DMS153 (cell line): ENCODE results near the gene RAB11FIP2.
A peak's percentile ranks its signal among the peaks of the same experiment; 100 is the strongest.

Experiments
- DNase-seq: peaks from one replicate; lab custom pipeline; 2025; lab: John Stamatoyannopoulos, UW

Gene RAB11FIP2

DNA sequence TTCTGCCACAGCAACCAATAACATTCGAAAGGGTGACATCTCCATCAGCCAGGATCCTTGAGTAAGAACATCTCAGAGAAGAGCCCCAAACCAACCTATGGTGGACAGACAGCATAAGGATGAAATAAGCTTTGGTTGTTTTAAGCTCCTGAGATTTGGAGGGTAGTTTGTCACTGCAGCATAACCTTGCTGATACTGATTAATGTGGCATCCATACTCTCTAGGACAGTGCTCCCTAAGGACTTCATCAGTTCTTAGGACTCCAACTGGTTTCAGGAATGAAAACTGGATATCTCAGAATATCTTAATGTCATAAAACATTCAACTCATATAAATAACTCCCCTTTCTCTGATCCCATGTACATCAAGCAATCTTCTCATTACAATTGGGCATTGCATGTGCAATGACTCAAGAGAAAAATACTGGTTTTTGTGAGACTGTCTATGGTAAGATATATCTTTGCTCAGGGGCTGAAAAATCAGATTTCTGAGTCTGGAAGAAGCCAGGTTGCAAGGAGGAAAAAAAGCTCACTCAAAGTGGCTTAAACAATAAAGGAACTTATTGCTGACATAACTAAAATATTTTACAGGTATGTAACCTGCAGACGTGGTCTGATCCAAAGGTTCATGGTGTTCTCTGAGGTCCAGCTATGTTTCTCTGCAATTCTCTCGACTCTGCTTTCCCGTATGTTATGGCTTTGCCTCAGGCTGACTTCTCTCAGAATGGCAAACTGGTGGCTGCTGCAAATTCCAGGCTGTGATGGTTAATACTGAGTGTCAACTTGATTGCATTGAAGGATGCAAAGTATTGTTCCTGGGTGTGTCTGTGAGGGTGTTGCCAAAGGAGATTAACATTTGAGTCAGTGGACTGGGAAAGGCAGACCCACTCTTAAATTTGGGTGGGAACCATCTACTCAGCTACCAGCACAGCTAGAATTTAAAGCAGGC is 65.7 kb downstream of the RAB11FIP2 start:
- no peak for DNase-seq

DNA sequence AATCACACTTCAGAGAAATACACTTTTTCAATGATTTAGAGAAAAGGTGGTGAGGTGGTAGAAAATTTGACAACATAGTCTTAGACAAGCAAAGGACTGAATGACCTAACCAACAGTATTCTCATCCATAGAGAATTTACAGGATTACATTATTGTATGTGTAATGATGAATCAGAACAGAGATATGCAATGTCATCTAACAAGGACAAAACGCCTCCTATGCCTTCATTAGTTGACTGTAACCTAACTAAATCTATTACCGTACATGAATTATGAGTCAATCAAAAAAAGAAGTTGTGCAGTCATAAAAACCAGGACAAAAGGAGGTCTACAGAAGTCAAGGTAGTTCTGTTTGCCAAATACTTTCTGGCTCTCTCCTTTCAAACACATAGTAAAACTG is 66.5 kb downstream of the RAB11FIP2 start:
- DNase-seq, result no peak

DNA sequence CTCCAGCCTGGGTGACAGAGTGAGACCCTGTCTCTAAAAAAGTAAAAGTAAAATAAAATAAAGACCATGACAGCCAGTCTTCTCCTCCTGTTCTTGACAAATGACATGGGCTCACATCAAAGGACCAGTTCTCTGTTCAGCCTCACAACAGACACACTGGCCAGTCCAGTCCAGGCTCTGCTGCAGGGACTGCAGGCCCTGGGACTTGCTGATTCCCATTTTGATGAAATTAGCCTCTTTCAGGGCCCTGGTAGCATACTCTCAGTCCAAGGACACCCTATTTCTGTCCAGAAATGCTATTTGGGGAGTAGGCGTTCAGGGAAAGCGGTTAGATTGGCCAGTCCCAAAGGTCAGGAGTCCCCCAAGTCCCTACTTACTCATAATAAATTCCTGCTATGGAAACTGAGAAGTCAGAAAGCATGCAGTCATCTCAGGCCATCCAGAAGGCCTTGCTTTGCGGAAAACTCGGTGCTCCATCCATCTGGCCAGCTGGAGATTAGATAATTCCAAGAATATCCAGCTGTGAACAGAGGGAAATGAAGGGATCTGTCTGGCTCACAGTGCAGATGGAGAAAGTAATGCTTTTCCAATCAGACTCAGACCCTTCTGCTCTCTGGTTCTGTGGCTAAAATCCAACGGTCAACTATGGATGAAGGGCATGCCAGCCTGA is 74.4 kb downstream of the RAB11FIP2 start:
- DNase-seq, result no peak

DNA sequence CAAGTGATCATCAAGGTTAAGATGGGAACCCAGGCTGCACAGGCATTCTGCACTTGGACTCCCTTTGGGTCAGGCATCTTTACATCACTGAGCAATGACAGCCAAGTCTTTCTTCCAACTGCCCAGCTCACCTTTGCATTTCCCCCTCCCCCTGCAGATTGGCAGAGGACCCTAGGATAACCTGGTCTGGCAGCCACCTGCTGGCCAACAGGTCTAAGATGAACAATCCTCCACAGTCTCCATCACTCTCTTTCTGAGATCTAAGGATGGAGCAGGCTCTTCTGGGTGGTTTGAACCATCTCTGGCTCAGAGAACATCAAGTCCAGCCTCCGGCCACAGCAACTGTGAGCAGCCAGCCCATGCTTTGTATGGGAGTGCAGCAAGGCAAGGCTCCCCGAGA is 75.8 kb downstream of the RAB11FIP2 start:
- no peak for DNase-seq

DNA sequence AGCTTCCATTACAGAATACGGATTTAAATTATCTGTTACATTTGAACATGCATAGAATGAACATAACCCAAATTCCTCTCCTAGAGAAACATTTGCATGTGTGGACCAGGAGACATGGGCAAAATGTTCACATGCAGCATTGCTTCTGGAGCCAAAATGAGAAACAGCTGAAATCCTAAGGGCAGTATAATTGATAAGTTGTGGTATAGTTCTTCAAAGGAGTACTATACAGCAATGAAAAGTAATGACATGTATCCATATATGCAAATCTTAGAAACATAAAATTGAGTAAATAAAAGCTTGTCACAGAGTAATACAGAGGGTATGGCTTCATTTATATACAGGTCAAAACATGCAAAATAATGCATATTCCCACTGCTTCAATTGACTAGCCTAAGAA is 77.1 kb downstream of the RAB11FIP2 start:
- DNase-seq, result no peak

DNA sequence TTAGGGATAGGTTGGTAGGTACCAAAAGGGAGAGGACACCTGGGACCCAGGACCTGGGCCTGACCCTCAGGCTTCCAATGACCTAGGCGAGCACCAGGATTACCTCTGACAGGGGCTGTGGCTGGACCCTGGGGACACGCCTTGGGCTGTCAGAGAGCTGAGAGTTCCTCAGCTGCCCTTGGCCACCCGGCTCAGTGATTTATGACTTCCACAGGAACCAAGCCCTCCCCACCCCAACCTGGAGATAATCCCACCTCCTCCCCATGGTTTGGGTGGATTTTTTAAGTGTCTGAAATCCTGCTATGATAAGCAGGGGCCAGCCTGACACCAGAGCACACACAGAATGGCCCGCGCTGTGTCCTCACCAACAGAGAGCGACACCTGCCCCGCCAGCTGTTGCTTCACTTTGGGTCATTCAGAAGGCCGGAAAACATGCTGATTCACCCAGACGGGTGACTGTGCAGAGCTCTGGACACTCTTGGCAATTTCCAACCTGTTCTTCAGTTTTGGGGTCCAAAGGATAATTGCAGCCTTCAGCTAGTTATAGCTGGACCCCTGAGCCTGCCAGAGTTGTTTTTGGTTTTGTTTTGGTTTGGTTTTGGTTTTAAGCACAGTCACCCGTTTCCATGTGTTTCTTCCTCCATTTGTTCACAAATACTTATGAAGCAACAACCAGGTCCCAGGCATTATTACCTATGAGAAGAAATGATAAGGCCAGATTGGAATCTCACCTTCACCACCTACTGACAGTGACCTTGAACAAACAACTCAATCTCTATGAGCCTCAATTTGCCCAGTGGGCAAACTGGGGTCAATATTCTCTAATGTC is 78.2 kb downstream of the RAB11FIP2 start:
- DNase-seq, result no peak

DNA sequence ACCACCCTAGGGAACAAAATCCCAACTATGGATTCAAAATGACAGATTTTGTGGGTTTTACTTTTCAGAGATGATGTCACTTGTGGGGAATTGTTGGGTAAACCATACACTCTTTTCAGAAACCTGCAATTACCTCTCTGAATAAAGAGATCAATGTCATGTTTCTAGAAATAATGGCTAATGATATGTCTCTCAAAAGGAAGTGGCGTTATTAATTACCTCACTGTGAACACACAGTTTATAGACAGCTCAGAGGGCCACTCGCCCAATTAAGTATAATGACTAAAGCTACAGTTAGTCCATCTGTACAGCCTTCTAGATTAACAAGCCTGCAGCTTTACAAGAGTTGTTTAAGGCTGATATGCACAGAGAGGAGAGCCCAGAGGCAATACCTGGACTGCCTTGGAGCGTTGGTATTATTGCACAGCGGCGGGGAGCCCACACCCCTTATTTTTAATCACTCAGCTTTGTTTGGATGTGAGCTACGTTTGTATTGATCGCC is 79.5 kb downstream of the RAB11FIP2 start:
- peak; percentile 37 for DNase-seq

DNA sequence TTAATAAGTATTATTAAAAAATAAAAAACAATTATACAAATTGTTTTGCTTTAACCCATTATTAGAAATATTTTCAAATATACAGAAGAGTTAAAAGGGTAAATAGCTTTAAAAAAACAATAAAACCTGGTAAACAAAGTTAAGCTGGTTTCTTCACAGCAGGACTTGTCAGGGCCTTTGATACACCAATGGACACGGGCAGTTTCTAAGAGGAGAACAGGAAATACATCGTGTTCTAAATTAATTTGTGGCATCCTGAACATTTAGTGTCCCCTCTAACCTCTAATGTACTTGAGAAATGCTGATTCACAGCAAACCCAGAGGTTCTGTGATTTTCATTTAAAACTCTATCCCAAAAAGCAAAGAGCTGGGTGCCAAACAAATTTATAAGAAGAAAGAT is 80.8 kb downstream of the RAB11FIP2 start:
- DNase-seq, result no peak

DNA sequence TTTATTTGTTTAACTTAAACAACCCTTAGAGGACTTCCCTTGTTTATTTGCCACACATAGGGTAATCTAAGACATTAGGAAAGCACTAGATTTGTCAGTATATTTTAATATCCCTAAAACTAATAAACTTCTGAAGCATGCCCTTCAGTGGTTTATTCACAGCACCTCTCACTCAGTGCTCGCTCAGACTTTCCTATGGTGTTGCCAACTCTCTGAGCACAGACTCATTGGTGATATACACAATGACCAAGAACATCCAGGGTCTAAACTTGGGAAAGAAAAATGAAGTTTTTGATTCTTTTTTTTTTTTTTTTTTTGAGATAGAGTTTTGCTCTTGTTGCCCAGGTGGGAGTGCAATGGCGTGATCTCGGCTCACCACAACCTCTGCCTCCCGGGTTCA is 82.2 kb downstream of the RAB11FIP2 start:
- no peak for DNase-seq

DNA sequence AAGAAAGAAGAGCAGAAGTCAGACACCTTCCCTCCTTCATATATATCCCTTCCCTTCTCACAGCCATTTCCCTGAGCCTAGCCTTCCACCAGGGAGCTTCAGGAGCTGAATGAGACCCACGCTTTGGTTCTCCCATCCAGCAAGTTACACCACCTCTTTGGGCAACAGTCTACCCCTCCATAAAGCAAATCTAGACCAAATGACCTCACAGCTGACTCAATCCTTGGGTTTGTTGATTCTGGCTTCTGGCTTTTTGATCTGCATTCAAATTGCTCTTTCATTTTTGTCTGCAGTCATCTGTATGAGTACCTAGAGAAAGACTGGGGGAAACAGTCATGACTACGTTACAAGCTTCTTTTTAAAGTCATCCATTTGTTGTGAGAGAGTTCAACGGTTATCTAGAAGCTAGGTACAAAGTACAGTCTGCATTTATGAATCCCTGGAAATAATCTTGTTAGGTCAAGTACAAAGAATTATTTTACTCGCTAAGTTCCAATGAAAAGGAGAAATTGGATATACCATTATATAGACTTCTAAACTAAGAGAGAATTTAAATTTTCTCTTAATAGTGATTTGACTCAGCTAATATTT is 86.3 kb downstream of the RAB11FIP2 start:
- DNase-seq, result no peak

DNA sequence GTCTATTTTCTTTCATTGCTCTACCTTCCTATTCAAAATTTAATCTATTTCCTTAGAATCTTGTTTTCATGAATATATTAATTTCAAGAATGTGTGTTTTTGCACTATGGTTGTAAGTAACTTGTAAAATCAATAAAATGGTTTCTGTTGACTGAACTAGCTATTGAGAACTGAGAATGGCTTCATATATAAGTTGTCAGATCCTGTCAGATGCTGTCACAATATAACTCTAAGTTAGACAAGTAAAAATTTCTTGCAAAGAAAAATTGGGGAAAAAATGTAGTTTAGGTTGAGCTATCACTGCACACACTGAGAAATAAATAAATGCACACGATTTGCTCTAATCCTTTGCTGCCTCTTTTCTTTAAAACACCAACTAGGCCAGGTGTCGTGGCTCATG is 89.8 kb downstream of the RAB11FIP2 start:
- no peak for DNase-seq

DNA sequence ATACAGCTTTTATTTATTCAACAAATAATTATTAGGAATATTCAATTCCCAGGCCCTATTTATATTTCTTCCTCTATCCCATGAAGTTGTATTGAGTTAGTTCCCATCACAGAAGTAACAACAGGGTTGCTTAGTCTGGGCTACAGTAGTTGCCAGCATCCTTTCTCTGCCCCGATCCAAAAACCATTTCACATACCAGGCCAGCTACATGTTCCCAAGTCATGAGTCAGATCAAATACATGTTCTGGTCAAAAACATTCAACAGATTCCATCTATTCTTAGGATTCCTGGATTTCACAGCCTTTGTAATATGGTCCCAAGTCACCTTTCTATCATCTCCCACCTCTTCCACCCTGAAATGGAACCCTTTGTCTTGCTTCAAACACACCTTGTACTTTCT is 91.6 kb downstream of the RAB11FIP2 start:
- DNase-seq, result no peak
